ENCODE results near the gene SEMA4A.

Gene SEMA4A

GRCh38 chr1:156151093-156151688, 2.2 kb upstream of the SEMA4A start:
- no peak for TF ChIP-seq CTCF (conservative IDR thresholded peaks at IDR 0.05)
- H3K27ac ChIP-seq: no peak overlapping the region

- H3K27ac ChIP-seq: peak overlapping the region; percentile 86
These were observed 757 bp upstream of the SEMA4A start for GRCh38 chr1:156152628-156153027.

GRCh38 chr1:156154317-156154749, 948 bp downstream of the SEMA4A start:
- TF ChIP-seq CTCF (conservative IDR thresholded peaks at IDR 0.05): no peak
- peak overlapping the region; percentile 86 for H3K27ac ChIP-seq

More at GRCh38 chr1:156152628-156153027, 757 bp upstream of the SEMA4A start:
- TF ChIP-seq CTCF (conservative IDR thresholded peaks at IDR 0.05): no peak

- H3K27ac ChIP-seq: no peak overlapping the region
These were observed 2.5 kb downstream of the SEMA4A start for GRCh38 chr1:156155756-156156510.

GRCh38 chr1:156157506-156157905, 4.1 kb downstream of the SEMA4A start:
- H3K27ac ChIP-seq: no peak overlapping the region
- TF ChIP-seq CTCF (conservative IDR thresholded peaks at IDR 0.05): no peak

More at GRCh38 chr1:156155756-156156510, 2.5 kb downstream of the SEMA4A start:
- no peak for TF ChIP-seq CTCF (conservative IDR thresholded peaks at IDR 0.05)

GRCh38 chr1:156157966-156158365, 4.6 kb downstream of the SEMA4A start:
- no peak for TF ChIP-seq CTCF (conservative IDR thresholded peaks at IDR 0.05)
- H3K27ac ChIP-seq: no peak overlapping the region

- TF ChIP-seq CTCF (conservative IDR thresholded peaks at IDR 0.05): no peak
- H3K27ac ChIP-seq: no peak overlapping the region
These were observed 6.8 kb downstream of the SEMA4A start for GRCh38 chr1:156160000-156160742.
